K562 (cell line): ENCODE results near the gene RHNO1. TPM values are rescaled to one million over a fixed set of nuclear protein-coding genes. Genes with fewer than 3 reads are reported as not detected.

Experiments used
- ATAC-seq: fragments of 200-7000 bp; cut with Tn5 transposase; 3 replicates; pipeline ENCODE4 v1.9.1; 2020; ENCODE audit warnings: moderate library complexity
- BruUV-seq: library from RNA; stranded (reverse); fragments of 400-500 nt; replicated peaks from 2 replicates; lab custom pipeline; 2021; lab: Mats Ljungman, UMichigan
- CTCF ChIA-PET: fragments of 300-600 bp; formaldehyde crosslinking; extraction: SDS; loops from one replicate; lab custom pipeline; 2021; ENCODE audit warnings: low intra/inter-chr PET ratio; lab: Yijun Ruan, JAX
- POLR2A ChIA-PET: fragments of 300-600, 350-650 bp; sonication (Branson Sonifier 250); formaldehyde crosslinking; extraction: SDS; loops from one replicate; lab custom pipeline; 2021; ENCODE audit warnings: antibody characterized with exemption, inconsistent platforms; lab: Yijun Ruan, JAX
- DNase-seq, 4 experiments: peaks; one replicate each; pipeline versions ENCODE4 v3.0.0 to v3.0.0-alpha.2; 2011 to 2018; ENCODE audit warnings: low spot score in 3 of 4, mixed read lengths in 3 of 4; ENCODE audit errors: extremely low read depth in 1 of 4
- FAIRE-seq: peaks from 2 replicates; lab custom pipeline; 2011; peaks lifted over from hg19 to GRCh38; lab: Jason Lieb, UNC
- H2AFZ ChIP-seq: 2 replicates; pipeline ENCODE4 v1.6.0; 2011; ENCODE audit warnings: low read depth, low read length, control low read depth, inconsistent platforms
- H3K27ac ChIP-seq: fragments of 200-600 bp; 3 replicates; pipeline ENCODE4 v1.8.0; 2011; ENCODE audit warnings: low read depth, mild to moderate bottlenecking, control low read depth, inconsistent platforms, low read length, moderate library complexity, mixed read lengths; ENCODE audit errors: extremely low read depth
- H3K27me3 ChIP-seq, 2 experiments: fragments of 300-600 bp in 1 of 2; 2 replicates in 1 of 2; 3 replicates in 1 of 2; pipeline versions ENCODE4 v1.6.0 to v1.8.0; 2011; ENCODE audit warnings: inconsistent platforms in 2 of 2, low read length in 2 of 2, mild to moderate bottlenecking in 1 of 2, mixed read lengths in 1 of 2, moderate library complexity in 1 of 2; ENCODE audit not compliant: control insufficient read depth in 2 of 2, insufficient read depth in 2 of 2
- H3K36me3 ChIP-seq: fragments of 300-600 bp; 3 replicates; pipeline ENCODE4 v1.8.0; 2011; ENCODE audit warnings: mild to moderate bottlenecking, low read length, inconsistent platforms; ENCODE audit not compliant: control insufficient read depth, insufficient read depth
- H3K4me1 ChIP-seq, 2 experiments: fragments of 200-600 bp in 1 of 2; replicated peaks in 1 of 2; 2 replicates in 1 of 2; 3 replicates in 1 of 2; pipeline versions ENCODE4 v1.5.1 to v1.8.0; 2011; ENCODE audit warnings: inconsistent platforms in 2 of 2, low read length in 2 of 2, mild to moderate bottlenecking in 1 of 2, mixed read lengths in 1 of 2, moderate library complexity in 1 of 2; ENCODE audit not compliant: control insufficient read depth in 2 of 2, insufficient read depth in 2 of 2
- H3K4me2 ChIP-seq: 2 replicates; pipeline ENCODE4 v1.6.1; 2011; ENCODE audit warnings: low read length, control low read depth, inconsistent platforms, mixed read lengths; ENCODE audit not compliant: insufficient read depth
- H3K4me3 ChIP-seq: fragments of 200-600 bp; sonication (generic), shearing (Covaris generic); 2 replicates; pipeline ENCODE4 v1.5.1; 2016; ENCODE audit warnings: control low read depth, inconsistent platforms
- H3K79me2 ChIP-seq: fragments of 200-600 bp; 3 replicates; pipeline ENCODE4 v1.8.0; 2011; ENCODE audit warnings: low read length, inconsistent platforms; ENCODE audit not compliant: control insufficient read depth, insufficient read depth
- H3K9ac ChIP-seq, 2 experiments: 2 replicates each; pipeline versions ENCODE4 v1.6.0 to v1.6.1; 2011; ENCODE audit warnings: low read depth in 2 of 2, low read length in 2 of 2, control low read depth in 1 of 2, inconsistent platforms in 1 of 2, mild to moderate bottlenecking in 1 of 2, mixed read lengths in 1 of 2; ENCODE audit not compliant: insufficient read depth in 1 of 2
- H3K9me1 ChIP-seq: one replicate; pipeline ENCODE4 v1.6.0; 2011; ENCODE audit warnings: inconsistent platforms, mild to moderate bottlenecking, low read length, moderate library complexity; ENCODE audit not compliant: control insufficient read depth, insufficient read depth
- H3K9me3 ChIP-seq: replicated peaks from 2 replicates; pipeline ENCODE4 v1.5.1; 2011; ENCODE audit warnings: low read depth, low read length, inconsistent platforms; ENCODE audit not compliant: control insufficient read depth, insufficient read depth
- H4K20me1 ChIP-seq: replicated peaks from 2 replicates; pipeline ENCODE4 v1.6.1; 2011; ENCODE audit warnings: low read length, inconsistent platforms, mixed read lengths; ENCODE audit not compliant: control insufficient read depth, insufficient read depth
- ASH1L ChIP-seq: fragments of 450-650 bp; IDR thresholded peaks from 2 replicates; pipeline ENCODE4 v1.6.1; 2018; ENCODE audit warnings: borderline replicate concordance, mild to moderate bottlenecking, low read depth; ENCODE audit not compliant: partially characterized antibody
- FOXJ3 ChIP-seq: sonication (generic); formaldehyde crosslinking; IDR thresholded peaks from 2 replicates; pipeline ENCODE4 v1.4.0; 2020; ENCODE audit warnings: mild to moderate bottlenecking, missing genetic modification reagents
- GTF3C2 ChIP-seq: IDR thresholded peaks from 3 replicates; pipeline ENCODE4 v1.6.1; 2011; ENCODE audit warnings: borderline replicate concordance, mild to moderate bottlenecking, moderate library complexity; ENCODE audit not compliant: insufficient read length; ENCODE audit errors: extremely low read depth
- MYBL2 ChIP-seq, 2 experiments: fragments of 450-650 bp in 1 of 2; sonication (generic) in 1 of 2; formaldehyde crosslinking in 1 of 2; IDR thresholded peaks; 2 replicates each; pipeline versions ENCODE4 v1.6.1 to v1.8.1; 2017 to 2022; ENCODE audit warnings: borderline replicate concordance in 1 of 2, inconsistent platforms in 1 of 2, low read depth in 1 of 2, mild to moderate bottlenecking in 1 of 2, missing genetic modification reagents in 1 of 2, moderate library complexity in 1 of 2
- NFE2 ChIP-seq: IDR thresholded peaks from 2 replicates; pipeline ENCODE4 v1.6.1; 2014; ENCODE audit warnings: antibody characterized with exemption, low read depth
- TBL1XR1 ChIP-seq, 2 experiments: IDR thresholded peaks; 2 replicates each; pipeline ENCODE4 v1.6.1; 2012; ENCODE audit warnings: improper control_type of control experiment in 2 of 2, low read length in 2 of 2, mild to moderate bottlenecking in 1 of 2
- ZNF785 ChIP-seq: fragments of 250-450 bp; sonication (Bioruptor Pico); IDR thresholded peaks from 2 replicates; pipeline ENCODE4 v1.4.0; 2020; ENCODE audit warnings: mild to moderate bottlenecking
- ZNF830 ChIP-seq: fragments of 250-450 bp; sonication (Bioruptor Pico); IDR thresholded peaks from 2 replicates; pipeline ENCODE4 v1.5.0; 2021; ENCODE audit warnings: mild to moderate bottlenecking
- WGBS: fragments of 100-300 bp; shearing (Covaris generic); methylation state at CpG from one replicate; pipeline ENCODE4 v1.1.6; 2016; ENCODE audit warnings: low coverage, mixed read lengths; ENCODE audit not compliant: insufficient coverage; ENCODE audit errors: missing lambda C conversion rate; 5-methylcytosine and 5-hydroxymethylcytosine counted together
- in situ Hi-C: fragments of 300-500 bp; cut with MboI; formaldehyde crosslinking; loops from 4 replicates; pipeline ENCODE4 v1.15.0; 2018; ENCODE audit warnings: inconsistent platforms, mixed read lengths
- intact Hi-C: fragments of 100-400 bp; cut with micrococcal nuclease; formaldehyde crosslinking; loops from 2 replicates; pipeline ENCODE4 v1.14.2; 2022
- polyA plus RNA-seq, 8 experiments: library from polyadenylated mRNA; depleted of rRNA in 4 of 8; stranded (reverse) in 5 of 8; unstranded in 3 of 8; fragments of >200 nt; fragmentation: Nextera tagmentation in 2 of 8; fragmentation: Illumina TruSeq in 1 of 8; extraction: Ambion mirVana in 2 of 8; extraction: Trizol in 1 of 8; gene quantifications; 2 replicates each; pipeline versions ENCODE4 v1.2.1 to v1.2.3, GENCODE V29; 2011 to 2014; ENCODE audit warnings: inconsistent platforms in 1 of 8, missing spikeins in 1 of 8
- total RNA-seq, 7 experiments: library from RNA; depleted of rRNA in 6 of 7; stranded (reverse); fragments of >200 nt in 6 of 7; fragmentation: Illumina TruSeq in 2 of 7; extraction: Trizol in 2 of 7; gene quantifications; 2 replicates each; pipeline versions ENCODE4 v1.2.1 to v1.2.3, GENCODE V29; 2011 to 2021; ENCODE audit warnings: low replicate concordance in 1 of 7
- TF ChIP-seq, protein P1 (sequence below): fragments of 250-450 bp; sonication (Bioruptor Pico); IDR thresholded peaks from 2 replicates; pipeline ENCODE4 v1.5.0; 2020; ENCODE audit warnings: mild to moderate bottlenecking, borderline replicate concordance

Gene RHNO1
- total and polyA plus RNA-seq, 9 of the 15 experiments (the other 6 are each of a cell fraction or from before 2014, with no cell fraction given): 20.8 to 62.7 (median 28.8) TPM

GRCh38 chr12:2855546-2855945 lies 21.5 kb upstream of the RHNO1 start:
- ATAC-seq (no peak), FAIRE-seq (no peak), DNase-seq (no peak)
- H3K9me1 ChIP-seq: no peaks in the 10 kb centered on the region
- no peak overlapping the region for H3K4me2 ChIP-seq
- no peak overlapping the region for H3K4me3 ChIP-seq
- in situ Hi-C loops: no loop called here
- no peak overlapping the region for H2AFZ ChIP-seq
- H3K9ac ChIP-seq: no peak overlapping the region
- H3K27ac ChIP-seq: no peak overlapping the region
- peaks cover 27% of the 10 kb centered on the region; the same call in 1 of the 3 replicates for H3K36me3 ChIP-seq
- H3K4me1 ChIP-seq: peaks cover 0 to 4% of the 10 kb centered on the region in 2 experiments; a peak in 1 of 5 replicates
- no peak for TF ChIP-seq ASH1L
- no peak for TF ChIP-seq ZNF785 (CRISPR knock-in tag)
- TF ChIP-seq FOXJ3: no peak
- TF ChIP-seq, protein P1, sequence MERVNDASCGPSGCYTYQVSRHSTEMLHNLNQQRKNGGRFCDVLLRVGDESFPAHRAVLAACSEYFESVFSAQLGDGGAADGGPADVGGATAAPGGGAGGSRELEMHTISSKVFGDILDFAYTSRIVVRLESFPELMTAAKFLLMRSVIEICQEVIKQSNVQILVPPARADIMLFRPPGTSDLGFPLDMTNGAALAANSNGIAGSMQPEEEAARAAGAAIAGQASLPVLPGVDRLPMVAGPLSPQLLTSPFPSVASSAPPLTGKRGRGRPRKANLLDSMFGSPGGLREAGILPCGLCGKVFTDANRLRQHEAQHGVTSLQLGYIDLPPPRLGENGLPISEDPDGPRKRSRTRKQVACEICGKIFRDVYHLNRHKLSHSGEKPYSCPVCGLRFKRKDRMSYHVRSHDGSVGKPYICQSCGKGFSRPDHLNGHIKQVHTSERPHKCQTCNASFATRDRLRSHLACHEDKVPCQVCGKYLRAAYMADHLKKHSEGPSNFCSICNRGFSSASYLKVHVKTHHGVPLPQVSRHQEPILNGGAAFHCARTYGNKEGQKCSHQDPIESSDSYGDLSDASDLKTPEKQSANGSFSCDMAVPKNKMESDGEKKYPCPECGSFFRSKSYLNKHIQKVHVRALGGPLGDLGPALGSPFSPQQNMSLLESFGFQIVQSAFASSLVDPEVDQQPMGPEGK: no peak
- TF ChIP-seq GTF3C2: no peak
- no peak for TF ChIP-seq ZNF830 (CRISPR knock-in tag)
- no peak for TF ChIP-seq MYBL2 (IDR thresholded peaks at IDR 0.05; ENCODE audit: low read depth)
- no peak for TF ChIP-seq MYBL2 (CRISPR knock-in tag; IDR thresholded peaks at IDR 0.05; ENCODE audit: borderline replicate concordance)
- TF ChIP-seq NFE2: no peak
- TF ChIP-seq TBL1XR1 (IDR thresholded peaks at IDR 0.05; ENCODE audit: low read length in 2 of 2): no peak
- H3K79me2 ChIP-seq: no peaks in the 10 kb centered on the region
- intact Hi-C loops: no loop called here
- CTCF ChIA-PET: no interaction called here
- no peaks in the 10 kb centered on the region for H3K9me3 ChIP-seq
- H4K20me1 ChIP-seq: no peaks in the 10 kb centered on the region
- no peaks in the 10 kb centered on the region for H3K27me3 ChIP-seq
- WGBS: 50% methylated on average over 2 of the region's 7 CpGs
- BruUV-seq: no TSS peak
- POLR2A ChIA-PET: interaction anchor here (0.6 kb wide), 1 partner anchor 10 kb away, joined by 3 read pairs; no protein-coding TSS in a partner anchor
